Measurements from ENCODE around the gene MIA2. TPM values are rescaled to one million over a fixed set of nuclear protein-coding genes. Genes with fewer than 3 reads are reported as not detected.
"Not testable (repeated sequence)": the region's sequence is repeated elsewhere in the genome, so short reads cannot be mapped to it uniquely, and the experiment has no call there.

MIA2 gene
- total RNA-seq, 1 donor from 2014 or later = 23.5 TPM

DNA sequence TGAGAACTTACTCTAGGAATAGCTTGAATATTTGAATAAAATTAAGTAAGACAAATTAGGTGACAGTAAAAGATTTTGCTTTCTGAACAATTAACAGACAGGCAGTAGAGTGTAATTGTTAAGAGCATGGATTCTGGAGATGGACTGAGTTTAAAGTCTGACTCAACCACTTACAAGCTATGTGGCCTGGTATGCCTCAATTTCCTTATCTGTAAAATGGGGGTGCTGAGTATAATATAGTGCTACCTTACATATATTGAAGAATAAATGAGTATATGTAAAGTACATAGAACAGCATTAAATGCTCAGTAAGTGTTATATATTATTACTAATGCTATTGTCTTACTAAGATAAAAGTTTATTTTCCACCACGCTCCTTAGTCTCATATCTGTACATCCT is 7.1 kb downstream of the MIA2 start:
- peaks cover 4% of the 10 kb centered on the region for H3K9me3 Mint-ChIP-seq
- H3K27ac Mint-ChIP-seq = no peak overlapping the region
- no peaks in the 10 kb centered on the region for H3K36me3 Mint-ChIP-seq
- TF ChIP-seq, protein P1, sequence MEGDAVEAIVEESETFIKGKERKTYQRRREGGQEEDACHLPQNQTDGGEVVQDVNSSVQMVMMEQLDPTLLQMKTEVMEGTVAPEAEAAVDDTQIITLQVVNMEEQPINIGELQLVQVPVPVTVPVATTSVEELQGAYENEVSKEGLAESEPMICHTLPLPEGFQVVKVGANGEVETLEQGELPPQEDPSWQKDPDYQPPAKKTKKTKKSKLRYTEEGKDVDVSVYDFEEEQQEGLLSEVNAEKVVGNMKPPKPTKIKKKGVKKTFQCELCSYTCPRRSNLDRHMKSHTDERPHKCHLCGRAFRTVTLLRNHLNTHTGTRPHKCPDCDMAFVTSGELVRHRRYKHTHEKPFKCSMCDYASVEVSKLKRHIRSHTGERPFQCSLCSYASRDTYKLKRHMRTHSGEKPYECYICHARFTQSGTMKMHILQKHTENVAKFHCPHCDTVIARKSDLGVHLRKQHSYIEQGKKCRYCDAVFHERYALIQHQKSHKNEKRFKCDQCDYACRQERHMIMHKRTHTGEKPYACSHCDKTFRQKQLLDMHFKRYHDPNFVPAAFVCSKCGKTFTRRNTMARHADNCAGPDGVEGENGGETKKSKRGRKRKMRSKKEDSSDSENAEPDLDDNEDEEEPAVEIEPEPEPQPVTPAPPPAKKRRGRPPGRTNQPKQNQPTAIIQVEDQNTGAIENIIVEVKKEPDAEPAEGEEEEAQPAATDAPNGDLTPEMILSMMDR (conservative IDR thresholded peaks at IDR 0.05) = no peak
- no peaks in the 10 kb centered on the region for H3K27me3 Mint-ChIP-seq
- H3K4me3 Mint-ChIP-seq = no peak overlapping the region
- no peaks in the 10 kb centered on the region for H3K4me1 Mint-ChIP-seq (ENCODE audit: unreplicated experiment)
- DNase-seq (ENCODE audit: extremely low spot score, unreplicated experiment) = no peak

DNA sequence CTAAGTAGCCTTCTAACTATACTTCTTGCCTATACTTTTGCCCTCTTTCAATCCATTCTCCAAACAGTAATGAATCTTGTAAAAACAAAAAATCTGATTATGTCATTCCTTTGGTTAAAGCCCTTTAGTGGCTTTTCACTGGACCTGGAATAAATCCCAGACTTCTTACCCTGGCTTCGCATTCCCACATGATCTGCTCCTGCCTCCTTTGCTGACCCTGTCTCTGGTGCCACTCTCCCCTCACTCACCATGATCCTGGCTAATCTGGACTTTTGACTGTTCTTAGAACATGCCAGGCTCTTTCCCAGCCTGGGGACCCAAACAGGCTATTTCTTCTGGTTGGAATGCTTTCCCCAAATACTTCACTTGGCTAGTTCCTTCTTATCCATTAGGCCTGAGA is 7.9 kb downstream of the MIA2 start:
- no peak for DNase-seq (ENCODE audit: extremely low spot score, unreplicated experiment)
- H3K27me3 Mint-ChIP-seq = no peaks in the 10 kb centered on the region
- H3K27ac Mint-ChIP-seq = no peak overlapping the region
- no peaks in the 10 kb centered on the region for H3K36me3 Mint-ChIP-seq
- H3K9me3 Mint-ChIP-seq = peaks cover 4% of the 10 kb centered on the region
- no peak overlapping the region for H3K4me3 Mint-ChIP-seq
- TF ChIP-seq, protein P1 (conservative IDR thresholded peaks at IDR 0.05) = no peak
- H3K4me1 Mint-ChIP-seq (ENCODE audit: unreplicated experiment) = no peaks in the 10 kb centered on the region

GRCh38 chr14:39243831-39244230 is 10.1 kb downstream of the MIA2 start:
- peak overlapping the region; percentile 42 for H3K4me3 Mint-ChIP-seq

GRCh38 chr14:39246618-39247017 is 12.9 kb downstream of the MIA2 start:
- TF ChIP-seq, protein P1 (conservative IDR thresholded peaks at IDR 0.05) = no peak
- DNase-seq (ENCODE audit: extremely low spot score, unreplicated experiment) = no peak
- no peaks in the 10 kb centered on the region for H3K4me1 Mint-ChIP-seq (ENCODE audit: unreplicated experiment)
- H3K4me3 Mint-ChIP-seq = no peak overlapping the region
- H3K27ac Mint-ChIP-seq = no peak overlapping the region
- no peaks in the 10 kb centered on the region for H3K27me3 Mint-ChIP-seq
- no peaks in the 10 kb centered on the region for H3K36me3 Mint-ChIP-seq
- peaks cover 4% of the 10 kb centered on the region for H3K9me3 Mint-ChIP-seq

More at GRCh38 chr14:39243831-39244230, 10.1 kb downstream of the MIA2 start:
- Mint-ChIP-seq H3K27ac (peak overlapping the region; percentile 84), H3K9me3 (peaks cover 4% of the 10 kb centered on the region), H3K36me3 (no peaks in the 10 kb centered on the region), H3K4me1 (ENCODE audit: unreplicated experiment) (no peaks in the 10 kb centered on the region), H3K27me3 (no peaks in the 10 kb centered on the region)
- TF ChIP-seq, protein P1 (conservative IDR thresholded peaks at IDR 0.05) = no peak
- DNase-seq (ENCODE audit: extremely low spot score, unreplicated experiment) = no peak

- H3K9me3 Mint-ChIP-seq = peaks cover 8% of the 10 kb centered on the region
- TF ChIP-seq, protein P1 (conservative IDR thresholded peaks at IDR 0.05) = no peak
- H3K4me1 Mint-ChIP-seq (ENCODE audit: unreplicated experiment) = no peaks in the 10 kb centered on the region
- no peak overlapping the region for H3K4me3 Mint-ChIP-seq
- H3K27me3 Mint-ChIP-seq = no peaks in the 10 kb centered on the region
- no peak for DNase-seq (ENCODE audit: extremely low spot score, unreplicated experiment)
- no peak overlapping the region for H3K27ac Mint-ChIP-seq
- H3K36me3 Mint-ChIP-seq = no peaks in the 10 kb centered on the region
Observed at GRCh38 chr14:39247256-39247655, 13.5 kb downstream of the MIA2 start.

- no peak overlapping the region for H3K27ac Mint-ChIP-seq
- no peak for DNase-seq (ENCODE audit: extremely low spot score, unreplicated experiment)
- H3K9me3 Mint-ChIP-seq = peaks cover 7% of the 10 kb centered on the region
- no peaks in the 10 kb centered on the region for H3K36me3 Mint-ChIP-seq
- H3K27me3 Mint-ChIP-seq = no peaks in the 10 kb centered on the region
- no peaks in the 10 kb centered on the region for H3K4me1 Mint-ChIP-seq (ENCODE audit: unreplicated experiment)
- H3K4me3 Mint-ChIP-seq = no peak overlapping the region
- TF ChIP-seq, protein P1 (conservative IDR thresholded peaks at IDR 0.05) = no peak
Observed at GRCh38 chr14:39251547-39251946, 17.8 kb downstream of the MIA2 start.

DNA sequence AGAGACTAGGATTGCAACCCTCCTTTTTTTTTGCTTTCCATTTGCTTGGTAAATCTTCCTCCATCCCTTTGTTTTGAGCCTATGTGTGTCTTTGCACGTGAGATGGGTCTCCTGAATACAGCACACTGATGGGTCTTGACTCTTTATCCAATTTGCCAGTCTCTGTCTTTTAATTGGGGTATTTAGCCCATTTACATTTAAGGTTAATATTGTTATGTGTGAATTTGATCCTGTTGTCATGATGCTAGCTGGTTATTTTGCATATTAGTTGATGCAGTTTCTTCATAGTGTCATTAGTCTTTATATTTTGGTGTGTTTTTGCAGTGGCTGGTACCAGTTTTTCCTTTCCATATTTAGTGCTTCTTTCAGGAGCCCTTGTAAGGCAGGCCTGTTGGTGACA is 23.7 kb downstream of the MIA2 start:
- H3K27me3 Mint-ChIP-seq; H3K4me1 Mint-ChIP-seq (ENCODE audit: unreplicated experiment); H3K9me3 Mint-ChIP-seq; DNase-seq (ENCODE audit: extremely low spot score, unreplicated experiment); H3K27ac Mint-ChIP-seq; H3K4me3 Mint-ChIP-seq; H3K36me3 Mint-ChIP-seq: not testable (repeated sequence)

Data from type B pancreatic cell (in vitro differentiated cells).